ENCODE results near the gene CEACAM20.
A peak's percentile ranks its signal among the peaks of the same experiment; 100 is the strongest.
"Not testable (repeated sequence)": the region's sequence is repeated elsewhere in the genome, so short reads cannot be mapped to it uniquely, and the experiment has no call there.

Gene CEACAM20

GRCh38 chr19:44549507-44549906, 20.0 kb upstream of the CEACAM20 start:
- no peak for DNase-seq (ENCODE audit: extremely low read depth in 1 of 2, low read depth in 1 of 2)

- DNase-seq (ENCODE audit: extremely low read depth in 1 of 2, low read depth in 1 of 2): no peak
These were observed 19.3 kb upstream of the CEACAM20 start for GRCh38 chr19:44548736-44549135.

- DNase-seq (ENCODE audit: extremely low read depth in 1 of 2, low read depth in 1 of 2): no peak
These were observed 14.6 kb upstream of the CEACAM20 start for GRCh38 chr19:44544031-44544430.

- no peak for DNase-seq (ENCODE audit: extremely low read depth in 1 of 2, low read depth in 1 of 2)
These were observed 13.2 kb upstream of the CEACAM20 start for GRCh38 chr19:44542671-44543070.

GRCh38 chr19:44540736-44541135, 11.3 kb upstream of the CEACAM20 start:
- DNase-seq (ENCODE audit: extremely low read depth in 1 of 2, low read depth in 1 of 2): no peak

GRCh38 chr19:44539991-44540390, 10.5 kb upstream of the CEACAM20 start:
- DNase-seq (ENCODE audit: extremely low read depth in 1 of 2, low read depth in 1 of 2): no peak

GRCh38 chr19:44539236-44539826, 9.9 kb upstream of the CEACAM20 start:
- no peak for DNase-seq (ENCODE audit: extremely low read depth in 1 of 2, low read depth in 1 of 2)

- DNase-seq (ENCODE audit: extremely low read depth in 1 of 2, low read depth in 1 of 2): not testable (repeated sequence)
These were observed 5.9 kb upstream of the CEACAM20 start for GRCh38 chr19:44535361-44535760.

GRCh38 chr19:44532819-44533218, 3.3 kb upstream of the CEACAM20 start:
- DNase-seq (ENCODE audit: extremely low read depth in 1 of 2, low read depth in 1 of 2): no peak

- DNase-seq (ENCODE audit: extremely low read depth in 1 of 2, low read depth in 1 of 2): no peak
These were observed 1.3 kb upstream of the CEACAM20 start for GRCh38 chr19:44530777-44531176.

- DNase-seq (ENCODE audit: extremely low read depth in 1 of 2, low read depth in 1 of 2): no peak
These were observed 1.9 kb downstream of the CEACAM20 start for GRCh38 chr19:44527554-44527953.

- no peak for DNase-seq (ENCODE audit: extremely low read depth in 1 of 2, low read depth in 1 of 2)
These were observed 3.6 kb downstream of the CEACAM20 start for GRCh38 chr19:44525721-44526430.

- DNase-seq (ENCODE audit: extremely low read depth in 1 of 2, low read depth in 1 of 2): no peak
These were observed 8.1 kb downstream of the CEACAM20 start for GRCh38 chr19:44521370-44521769.

GRCh38 chr19:44517146-44517545, 12.3 kb downstream of the CEACAM20 start:
- DNase-seq (ENCODE audit: extremely low read depth in 1 of 2, low read depth in 1 of 2): no peak

- DNase-seq (ENCODE audit: extremely low read depth in 1 of 2, low read depth in 1 of 2): no peak
These were observed 13.6 kb downstream of the CEACAM20 start for GRCh38 chr19:44515907-44516306.

GRCh38 chr19:44515031-44515430, 14.4 kb downstream of the CEACAM20 start:
- no peak for DNase-seq (ENCODE audit: extremely low read depth in 1 of 2, low read depth in 1 of 2)

- peak in 1 of 2 donors; percentile 12 for DNase-seq (ENCODE audit: extremely low read depth in 1 of 2, low read depth in 1 of 2)
These were observed 16.9 kb downstream of the CEACAM20 start for GRCh38 chr19:44512326-44513298.

- no peak for DNase-seq (ENCODE audit: extremely low read depth in 1 of 2, low read depth in 1 of 2)
These were observed 20.0 kb downstream of the CEACAM20 start for GRCh38 chr19:44509478-44509877.

GRCh38 chr19:44499962-44500949, 29.2 kb downstream of the CEACAM20 start, which contains the start of gene ZNF180:
TSS of gene ZNF180 (minus strand) at chr19:44500522. CDS start at chr19:44497334, 3,188 bp downstream.
- DNase-seq (ENCODE audit: extremely low read depth in 1 of 2, low read depth in 1 of 2): peak; percentile 83 to 95

- DNase-seq (ENCODE audit: extremely low read depth in 1 of 2, low read depth in 1 of 2): no peak
These were observed 29.9 kb downstream of the CEACAM20 start for GRCh38 chr19:44499559-44499958.

All from stimulated activated CD8-positive, alpha-beta memory T cell treated with anti-CD3 and anti-CD28 coated beads, Interleukin-7, amount 100 ng/mL, for 48 hours (primary cell).